Measurements from ENCODE around the gene C9orf78. TPM values are rescaled to one million over a fixed set of nuclear protein-coding genes. Genes with fewer than 3 reads are reported as not detected.

C9orf78 gene
- total RNA-seq, 4 donors from 2014 or later = 44.1 to 98.0 (median 45.0) TPM

DNA sequence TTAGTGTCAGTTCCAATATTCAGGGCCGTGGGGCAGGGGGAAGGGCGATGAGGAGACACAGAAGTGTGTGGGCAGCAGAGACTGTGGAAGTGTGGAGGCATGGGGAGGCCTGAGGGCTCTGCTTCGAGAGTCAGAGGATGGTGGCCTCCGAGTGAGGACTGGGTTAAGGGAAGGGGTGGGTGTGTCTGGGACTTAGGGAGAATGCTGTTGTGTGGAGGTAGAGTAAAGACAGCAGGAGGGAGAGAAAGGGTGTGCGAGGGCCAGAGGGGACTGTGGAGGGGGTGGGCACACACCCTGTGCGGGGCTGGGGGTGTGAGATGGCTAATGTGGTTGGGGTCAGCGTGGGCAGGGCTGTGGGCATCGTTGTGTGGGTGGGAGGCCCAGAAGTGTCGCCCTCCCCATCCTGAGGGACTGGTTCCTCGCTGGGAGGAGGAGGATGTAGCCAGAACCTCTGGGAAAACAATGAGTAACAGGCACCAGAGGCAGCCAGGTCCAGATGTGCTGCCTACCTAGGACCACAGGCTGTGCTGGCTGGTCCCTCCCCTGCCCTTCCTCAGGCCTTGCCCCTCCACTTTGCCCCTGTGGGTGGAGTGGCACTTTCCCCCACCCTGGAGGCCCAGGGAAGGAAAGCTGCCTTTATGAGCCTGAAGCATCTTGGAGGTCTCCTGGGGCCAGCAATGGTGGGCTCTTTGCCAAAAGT is 4.4 kb upstream of the C9orf78 start:
- DNase-seq (ENCODE audit: low spot score) = no peak
- TF ChIP-seq, protein P1, sequence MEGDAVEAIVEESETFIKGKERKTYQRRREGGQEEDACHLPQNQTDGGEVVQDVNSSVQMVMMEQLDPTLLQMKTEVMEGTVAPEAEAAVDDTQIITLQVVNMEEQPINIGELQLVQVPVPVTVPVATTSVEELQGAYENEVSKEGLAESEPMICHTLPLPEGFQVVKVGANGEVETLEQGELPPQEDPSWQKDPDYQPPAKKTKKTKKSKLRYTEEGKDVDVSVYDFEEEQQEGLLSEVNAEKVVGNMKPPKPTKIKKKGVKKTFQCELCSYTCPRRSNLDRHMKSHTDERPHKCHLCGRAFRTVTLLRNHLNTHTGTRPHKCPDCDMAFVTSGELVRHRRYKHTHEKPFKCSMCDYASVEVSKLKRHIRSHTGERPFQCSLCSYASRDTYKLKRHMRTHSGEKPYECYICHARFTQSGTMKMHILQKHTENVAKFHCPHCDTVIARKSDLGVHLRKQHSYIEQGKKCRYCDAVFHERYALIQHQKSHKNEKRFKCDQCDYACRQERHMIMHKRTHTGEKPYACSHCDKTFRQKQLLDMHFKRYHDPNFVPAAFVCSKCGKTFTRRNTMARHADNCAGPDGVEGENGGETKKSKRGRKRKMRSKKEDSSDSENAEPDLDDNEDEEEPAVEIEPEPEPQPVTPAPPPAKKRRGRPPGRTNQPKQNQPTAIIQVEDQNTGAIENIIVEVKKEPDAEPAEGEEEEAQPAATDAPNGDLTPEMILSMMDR (IDR thresholded peaks at IDR 0.05) = no peak
- no peak for ATAC-seq (ENCODE audit: low FRiP score)

- DNase-seq (ENCODE audit: low spot score) = no peak
- no peak for ATAC-seq (ENCODE audit: low FRiP score)
- TF ChIP-seq, protein P1 (IDR thresholded peaks at IDR 0.05) = no peak
These were observed 3.7 kb upstream of the C9orf78 start for GRCh38 chr9:129838707-129839259.

DNA sequence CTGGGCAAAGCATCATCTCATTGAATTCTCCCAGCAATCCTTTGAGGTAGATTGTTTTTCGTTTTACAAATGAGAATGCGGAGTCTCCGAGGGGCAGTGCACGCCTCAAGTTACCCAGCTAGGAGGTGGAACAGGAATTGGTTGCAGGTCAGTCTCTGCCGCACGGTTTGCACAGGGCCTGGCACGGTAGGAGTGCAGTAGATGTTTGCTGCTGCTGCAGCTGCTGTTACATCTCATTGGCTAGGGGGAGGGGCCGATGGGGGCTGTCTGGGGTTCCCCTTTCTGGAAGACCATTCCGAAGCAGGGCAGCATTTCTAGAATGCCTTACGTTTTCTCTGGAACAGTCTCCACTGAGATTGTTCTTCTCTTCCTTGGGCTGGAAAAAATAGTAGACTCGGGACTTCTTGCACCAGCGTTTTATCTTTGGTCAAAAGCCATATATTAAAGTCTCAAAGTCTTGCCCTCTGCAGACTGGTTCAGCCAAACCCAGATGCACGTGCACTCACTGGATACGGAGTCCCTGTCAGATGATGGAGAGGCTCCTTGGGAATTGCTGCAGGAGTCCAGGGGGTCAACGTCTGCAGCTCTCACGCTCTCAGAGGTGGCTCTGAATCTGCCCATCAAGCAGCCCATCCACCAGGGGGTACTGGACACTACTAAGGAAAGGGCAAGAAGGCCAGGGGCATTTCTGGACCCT is 1.4 kb upstream of the C9orf78 start:
- no peak for DNase-seq (ENCODE audit: low spot score)

GRCh38 chr9:129835860-129836223 is 767 bp upstream of the C9orf78 start:
- TF ChIP-seq, protein P1 (IDR thresholded peaks at IDR 0.05) = no peak
- DNase-seq (ENCODE audit: low spot score) = no peak
- no peak for ATAC-seq (ENCODE audit: low FRiP score)

More for the DNA sequence above, 1.4 kb upstream of the C9orf78 start:
- TF ChIP-seq, protein P1 (IDR thresholded peaks at IDR 0.05) = no peak
- ATAC-seq (ENCODE audit: low FRiP score) = no peak

DNA sequence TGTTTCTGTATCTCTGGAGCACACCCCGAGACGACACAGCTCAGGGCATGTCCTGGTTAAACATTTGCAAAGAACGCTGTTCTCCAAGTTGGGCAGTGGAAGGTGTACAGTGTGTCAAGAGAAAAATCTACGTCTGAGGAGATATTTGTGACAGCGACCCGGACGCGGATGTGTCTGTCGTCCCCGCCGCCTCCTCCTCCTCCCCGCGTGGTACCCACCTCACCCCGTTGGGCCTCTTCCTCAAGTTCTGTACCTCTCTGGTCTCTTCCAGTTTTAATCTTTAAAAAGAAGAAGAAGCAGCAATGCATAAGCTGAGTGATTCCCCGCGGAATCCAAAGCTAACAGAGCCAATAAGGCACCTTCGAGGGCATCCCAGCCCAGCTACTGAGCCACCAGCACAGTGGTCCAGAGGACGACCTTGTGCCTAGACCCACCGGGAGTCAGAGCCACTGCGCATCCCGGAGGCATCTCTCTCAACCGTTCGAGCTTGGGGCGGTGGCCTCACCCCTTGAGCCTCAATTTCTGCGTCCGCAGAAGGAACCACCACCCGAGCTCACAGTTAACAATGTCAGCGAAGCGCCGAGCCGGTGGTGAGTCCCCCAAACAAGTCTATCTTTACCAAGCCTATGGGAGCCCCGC is 467 bp downstream of the C9orf78 start:
- DNase-seq (ENCODE audit: low spot score) (peak; percentile 26), ATAC-seq (ENCODE audit: low FRiP score) (peak; percentile 15)
- TF ChIP-seq, protein P1 (IDR thresholded peaks at IDR 0.05) = no peak

DNA sequence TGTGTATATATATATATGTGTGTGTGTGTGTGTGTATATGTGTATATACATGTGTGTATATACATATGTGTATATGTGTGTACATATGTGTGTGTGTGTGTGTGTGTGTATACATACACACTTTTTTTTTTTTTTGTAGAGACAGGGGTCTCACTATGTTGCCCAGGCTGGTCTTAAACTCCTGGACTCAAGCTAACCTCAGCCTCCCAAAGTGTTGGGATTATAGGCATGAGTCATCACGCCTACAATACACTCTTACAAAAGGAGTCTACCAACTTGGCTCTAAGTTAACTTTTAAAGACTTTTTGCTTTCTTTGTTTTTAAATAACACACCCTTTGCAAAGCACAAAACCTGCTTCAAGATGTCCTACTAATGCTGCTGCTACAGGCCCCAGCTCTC is 2.1 kb downstream of the C9orf78 start:
- ATAC-seq (ENCODE audit: low FRiP score) (no peak), DNase-seq (ENCODE audit: low spot score) (no peak)
- TF ChIP-seq, protein P1 (IDR thresholded peaks at IDR 0.05) = no peak

Measured in omental fat pad (tissue), 4 donors.